GM12878 (cell line): Measurements from ENCODE around the gene PPP1R36. TPM values are rescaled to one million over a fixed set of nuclear protein-coding genes. Genes with fewer than 3 reads are reported as not detected.

Source experiments
- ATAC-seq: fragments of 200-7000 bp; cut with Tn5 transposase; 3 replicates; pipeline ENCODE4 v1.9.1; 2020; ENCODE audit warnings: mild to moderate bottlenecking, moderate library complexity
- BruUV-seq: library from RNA; stranded (reverse); fragments of 400-500 nt; replicated peaks from 2 replicates; lab custom pipeline; 2021; lab: Mats Ljungman, UMichigan
- CTCF ChIA-PET: fragments of 300-600 bp; sonication (Branson Sonifier 250); formaldehyde crosslinking; extraction: SDS; loops from one replicate; lab custom pipeline; 2021; ENCODE audit warnings: inconsistent platforms; lab: Yijun Ruan, JAX
- POLR2A ChIA-PET: fragments of 350-600 bp; formaldehyde crosslinking; extraction: SDS; loops from one replicate; lab custom pipeline; 2021; ENCODE audit warnings: inconsistent platforms; lab: Charles Lee
- RAD21 ChIA-PET: fragments of 300-600 bp; sonication (Branson Sonifier 250); formaldehyde crosslinking; loops from one replicate; lab custom pipeline; 2023; ENCODE audit warnings: antibody characterized with exemption; ENCODE audit not compliant: unreplicated experiment; lab: Charles Lee
- SMC1A ChIA-PET: fragments of 300-600 bp; sonication (Branson Sonifier 250); formaldehyde crosslinking; loops from one replicate; lab custom pipeline; 2023; ENCODE audit not compliant: unreplicated experiment, uncharacterized antibody; lab: Charles Lee
- DNase-seq: peaks from one replicate; pipeline ENCODE4 v3.0.0-alpha.2; 2011; ENCODE audit warnings: low read depth, low spot score
- FAIRE-seq: peaks from 3 replicates; lab custom pipeline; 2011; peaks lifted over from hg19 to GRCh38; lab: Jason Lieb, UNC
- H2AFZ ChIP-seq: 2 replicates; pipeline ENCODE4 v1.6.0; 2011; ENCODE audit warnings: low read depth, low read length, control low read depth; ENCODE audit not compliant: control insufficient read depth
- H3K27ac ChIP-seq: 2 replicates; pipeline ENCODE4 v1.5.1; 2011; ENCODE audit warnings: control low read depth; ENCODE audit not compliant: control insufficient read depth, insufficient read depth
- H3K27me3 ChIP-seq, 2 experiments: replicated peaks in 1 of 2; 2 replicates each; pipeline versions ENCODE4 v1.6.0 to v1.6.1; 2011; ENCODE audit warnings: low read length in 1 of 2; ENCODE audit not compliant: control insufficient read depth in 2 of 2, insufficient read depth in 2 of 2
- H3K36me3 ChIP-seq, 2 experiments: 2 replicates each; pipeline ENCODE4 v1.5.1; 2011; ENCODE audit warnings: low read length in 1 of 2; ENCODE audit not compliant: control insufficient read depth in 2 of 2, insufficient read depth in 2 of 2
- H3K4me1 ChIP-seq: 2 replicates; pipeline ENCODE4 v1.6.1; 2011; ENCODE audit warnings: mild to moderate bottlenecking, low read length, moderate library complexity, mixed read lengths; ENCODE audit not compliant: control insufficient read depth, insufficient read depth
- H3K4me2 ChIP-seq: 2 replicates; pipeline ENCODE4 v1.6.0; 2011; ENCODE audit warnings: control low read depth; ENCODE audit not compliant: control insufficient read depth, insufficient read depth
- H3K4me3 ChIP-seq: fragments of 200-600 bp; sonication (generic); 2 replicates; pipeline ENCODE4 v1.5.1; 2016
- H3K79me2 ChIP-seq: 2 replicates; pipeline ENCODE4 v1.6.0; 2011; ENCODE audit warnings: low read length; ENCODE audit not compliant: control insufficient read depth, insufficient read depth
- H3K9ac ChIP-seq: 2 replicates; pipeline ENCODE4 v1.8.0; 2011; ENCODE audit warnings: low read length, control low read depth, mixed read lengths; ENCODE audit not compliant: control insufficient read depth, insufficient read depth
- H3K9me3 ChIP-seq: replicated peaks from 3 replicates; pipeline ENCODE4 v1.5.1; 2011; ENCODE audit warnings: mild to moderate bottlenecking, low read length; ENCODE audit not compliant: control insufficient read depth, insufficient read depth
- H4K20me1 ChIP-seq: 2 replicates; pipeline ENCODE4 v1.6.0; 2011; ENCODE audit not compliant: control insufficient read depth, insufficient read depth
- E2F8 ChIP-seq: fragments of 450-650 bp; IDR thresholded peaks from 2 replicates; pipeline ENCODE4 v1.6.1; 2018; ENCODE audit warnings: mild to moderate bottlenecking, low read depth, moderate library complexity; ENCODE audit not compliant: partially characterized antibody
- NRF1 ChIP-seq: conservative IDR thresholded peaks from 2 replicates; pipeline ENCODE4 v1.6.1; 2011; ENCODE audit warnings: mild to moderate bottlenecking, low read depth, low read length, improper control_type of control experiment
- PML ChIP-seq: IDR thresholded peaks from 2 replicates; pipeline ENCODE4 v1.6.1; 2012; ENCODE audit warnings: low read length, inconsistent platforms
- ZNF207 ChIP-seq: fragments of 450-650 bp; IDR thresholded peaks from 2 replicates; pipeline ENCODE4 v1.6.1; 2014; ENCODE audit warnings: antibody characterized with exemption, mild to moderate bottlenecking, borderline replicate concordance
- ZNF274 ChIP-seq: IDR thresholded peaks from one replicate; pipeline ENCODE4 v1.8.0; 2011; ENCODE audit not compliant: insufficient read length, insufficient read depth
- ZNF384 ChIP-seq: IDR thresholded peaks from 2 replicates; pipeline ENCODE4 v1.6.1; 2012; ENCODE audit warnings: low read depth, mild to moderate bottlenecking, low read length, improper control_type of control experiment, borderline replicate concordance
- ZZZ3 ChIP-seq: IDR thresholded peaks from 2 replicates; pipeline ENCODE4 v1.6.1; 2011; ENCODE audit warnings: low read depth; ENCODE audit not compliant: control insufficient read depth, insufficient read length
- WGBS: methylation state at CpG from one replicate; pipeline ENCODE4 v1.1.6; 2016; ENCODE audit warnings: low lambda C conversion rate; ENCODE audit not compliant: insufficient replicate concordance, insufficient coverage; ENCODE audit errors: missing lambda C conversion rate; 5-methylcytosine and 5-hydroxymethylcytosine counted together
- in situ Hi-C: fragments of 300-500 bp; cut with MboI; formaldehyde crosslinking; loops from 9 replicates; pipeline ENCODE4 v1.14.3; 2018; ENCODE audit warnings: mixed read lengths
- intact Hi-C: fragments of 100-400 bp; cut with micrococcal nuclease; formaldehyde crosslinking; loops from one replicate; pipeline ENCODE4 v1.14.2; 2022; ENCODE audit not compliant: unreplicated experiment
- polyA plus RNA-seq, 11 experiments: library from polyadenylated mRNA; depleted of rRNA in 4 of 11; unstranded in 6 of 11; stranded (reverse) in 5 of 11; fragments of >200 nt; fragmentation: Nextera tagmentation in 4 of 11; fragmentation: Illumina TruSeq in 1 of 11; extraction: Ambion mirVana in 4 of 11; extraction: Trizol in 1 of 11; gene quantifications; 1 replicate in 1 of 11; 2 replicates in 10 of 11; pipeline versions ENCODE4 v1.2.1 to v1.2.3, GENCODE V29; 2011 to 2016; ENCODE audit warnings: inconsistent platforms in 2 of 11, missing spikeins in 2 of 11, low read depth in 1 of 11
- total RNA-seq, 4 experiments: library from RNA; depleted of rRNA in 3 of 4; stranded (reverse); fragments of >200 nt in 3 of 4; fragmentation: Illumina TruSeq in 1 of 4; extraction: Trizol in 1 of 4; gene quantifications; 2 replicates each; pipeline versions ENCODE4 v1.2.1 to v1.2.3, GENCODE V29; 2013 to 2021
- TF ChIP-seq, protein P1 (sequence below): IDR thresholded peaks from 2 replicates; pipeline ENCODE4 v1.6.1; 2011; ENCODE audit warnings: low read depth, low read length, improper control_type of control experiment, borderline replicate concordance
- TF ChIP-seq, protein P2 (sequence below): fragments of 450-650 bp; IDR thresholded peaks from 2 replicates; pipeline ENCODE4 v1.6.1; 2017; ENCODE audit warnings: mild to moderate bottlenecking, moderate library complexity
- TF ChIP-seq, protein P3 (sequence below): fragments of 450-650 bp; IDR thresholded peaks from 2 replicates; pipeline ENCODE4 v1.6.1; 2016; ENCODE audit warnings: mild to moderate bottlenecking, moderate library complexity, borderline replicate concordance

PPP1R36 gene
- total and polyA plus RNA-seq, 10 of the 15 experiments (the other 5 are each of a cell fraction or from before 2014, with no cell fraction given): 0.12 to 0.13 TPM; not detected in 8

DNA sequence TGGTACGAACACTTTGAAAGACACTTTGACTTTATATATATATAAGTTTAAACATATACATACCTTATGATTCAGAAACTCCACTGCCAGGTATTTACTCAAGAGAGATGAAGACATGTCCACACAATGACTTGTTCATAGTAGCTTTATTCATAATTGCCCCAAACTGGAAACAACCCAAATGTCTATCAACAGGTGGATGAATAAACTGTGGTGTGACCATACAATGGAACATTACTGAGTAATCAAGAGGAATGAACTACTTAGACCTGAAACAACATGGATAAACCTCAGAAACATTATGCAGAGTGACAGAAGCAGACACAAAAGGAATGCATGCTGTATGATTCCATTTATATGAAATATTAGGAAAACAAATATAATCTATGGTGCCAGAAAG lies 71.1 kb downstream of the PPP1R36 start:
- in situ Hi-C loops: no loop called here
- H3K79me2 ChIP-seq: no peaks in the 10 kb centered on the region
- intact Hi-C loops: no loop called here
- BruUV-seq: no TSS peak
- no peak overlapping the region for H3K27ac ChIP-seq
- ChIA-PET POLR2A (interaction anchor here (0.6 kb wide), 1 partner anchor 284 kb away, joined by 4 read pairs; no protein-coding TSS in a partner anchor), SMC1A (interaction anchor here (0.8 to 1.0 kb wide), 2 partner anchors 13 to 1654 kb away, joined by 3 to 4 read pairs; no protein-coding TSS in a partner anchor), CTCF (no interaction called here), RAD21 (no interaction called here)
- no peak overlapping the region for H3K4me2 ChIP-seq
- TF ChIP-seq ZZZ3 (no peak), E2F8 (no peak), ZNF384 (no peak), ZNF274 (no peak), ZNF207 (no peak), PML (no peak), NRF1 (no peak)
- TF ChIP-seq, protein P1, sequence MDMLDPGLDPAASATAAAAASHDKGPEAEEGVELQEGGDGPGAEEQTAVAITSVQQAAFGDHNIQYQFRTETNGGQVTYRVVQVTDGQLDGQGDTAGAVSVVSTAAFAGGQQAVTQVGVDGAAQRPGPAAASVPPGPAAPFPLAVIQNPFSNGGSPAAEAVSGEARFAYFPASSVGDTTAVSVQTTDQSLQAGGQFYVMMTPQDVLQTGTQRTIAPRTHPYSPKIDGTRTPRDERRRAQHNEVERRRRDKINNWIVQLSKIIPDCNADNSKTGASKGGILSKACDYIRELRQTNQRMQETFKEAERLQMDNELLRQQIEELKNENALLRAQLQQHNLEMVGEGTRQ: no peak
- TF ChIP-seq, protein P2, sequence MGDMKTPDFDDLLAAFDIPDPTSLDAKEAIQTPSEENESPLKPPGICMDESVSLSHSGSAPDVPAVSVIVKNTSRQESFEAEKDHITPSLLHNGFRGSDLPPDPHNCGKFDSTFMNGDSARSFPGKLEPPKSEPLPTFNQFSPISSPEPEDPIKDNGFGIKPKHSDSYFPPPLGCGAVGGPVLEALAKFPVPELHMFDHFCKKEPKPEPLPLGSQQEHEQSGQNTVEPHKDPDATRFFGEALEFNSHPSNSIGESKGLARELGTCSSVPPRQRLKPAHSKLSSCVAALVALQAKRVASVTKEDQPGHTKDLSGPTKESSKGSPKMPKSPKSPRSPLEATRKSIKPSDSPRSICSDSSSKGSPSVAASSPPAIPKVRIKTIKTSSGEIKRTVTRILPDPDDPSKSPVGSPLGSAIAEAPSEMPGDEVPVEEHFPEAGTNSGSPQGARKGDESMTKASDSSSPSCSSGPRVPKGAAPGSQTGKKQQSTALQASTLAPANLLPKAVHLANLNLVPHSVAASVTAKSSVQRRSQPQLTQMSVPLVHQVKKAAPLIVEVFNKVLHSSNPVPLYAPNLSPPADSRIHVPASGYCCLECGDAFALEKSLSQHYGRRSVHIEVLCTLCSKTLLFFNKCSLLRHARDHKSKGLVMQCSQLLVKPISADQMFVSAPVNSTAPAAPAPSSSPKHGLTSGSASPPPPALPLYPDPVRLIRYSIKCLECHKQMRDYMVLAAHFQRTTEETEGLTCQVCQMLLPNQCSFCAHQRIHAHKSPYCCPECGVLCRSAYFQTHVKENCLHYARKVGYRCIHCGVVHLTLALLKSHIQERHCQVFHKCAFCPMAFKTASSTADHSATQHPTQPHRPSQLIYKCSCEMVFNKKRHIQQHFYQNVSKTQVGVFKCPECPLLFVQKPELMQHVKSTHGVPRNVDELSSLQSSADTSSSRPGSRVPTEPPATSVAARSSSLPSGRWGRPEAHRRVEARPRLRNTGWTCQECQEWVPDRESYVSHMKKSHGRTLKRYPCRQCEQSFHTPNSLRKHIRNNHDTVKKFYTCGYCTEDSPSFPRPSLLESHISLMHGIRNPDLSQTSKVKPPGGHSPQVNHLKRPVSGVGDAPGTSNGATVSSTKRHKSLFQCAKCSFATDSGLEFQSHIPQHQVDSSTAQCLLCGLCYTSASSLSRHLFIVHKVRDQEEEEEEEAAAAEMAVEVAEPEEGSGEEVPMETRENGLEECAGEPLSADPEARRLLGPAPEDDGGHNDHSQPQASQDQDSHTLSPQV: no peak
- TF ChIP-seq, protein P3, sequence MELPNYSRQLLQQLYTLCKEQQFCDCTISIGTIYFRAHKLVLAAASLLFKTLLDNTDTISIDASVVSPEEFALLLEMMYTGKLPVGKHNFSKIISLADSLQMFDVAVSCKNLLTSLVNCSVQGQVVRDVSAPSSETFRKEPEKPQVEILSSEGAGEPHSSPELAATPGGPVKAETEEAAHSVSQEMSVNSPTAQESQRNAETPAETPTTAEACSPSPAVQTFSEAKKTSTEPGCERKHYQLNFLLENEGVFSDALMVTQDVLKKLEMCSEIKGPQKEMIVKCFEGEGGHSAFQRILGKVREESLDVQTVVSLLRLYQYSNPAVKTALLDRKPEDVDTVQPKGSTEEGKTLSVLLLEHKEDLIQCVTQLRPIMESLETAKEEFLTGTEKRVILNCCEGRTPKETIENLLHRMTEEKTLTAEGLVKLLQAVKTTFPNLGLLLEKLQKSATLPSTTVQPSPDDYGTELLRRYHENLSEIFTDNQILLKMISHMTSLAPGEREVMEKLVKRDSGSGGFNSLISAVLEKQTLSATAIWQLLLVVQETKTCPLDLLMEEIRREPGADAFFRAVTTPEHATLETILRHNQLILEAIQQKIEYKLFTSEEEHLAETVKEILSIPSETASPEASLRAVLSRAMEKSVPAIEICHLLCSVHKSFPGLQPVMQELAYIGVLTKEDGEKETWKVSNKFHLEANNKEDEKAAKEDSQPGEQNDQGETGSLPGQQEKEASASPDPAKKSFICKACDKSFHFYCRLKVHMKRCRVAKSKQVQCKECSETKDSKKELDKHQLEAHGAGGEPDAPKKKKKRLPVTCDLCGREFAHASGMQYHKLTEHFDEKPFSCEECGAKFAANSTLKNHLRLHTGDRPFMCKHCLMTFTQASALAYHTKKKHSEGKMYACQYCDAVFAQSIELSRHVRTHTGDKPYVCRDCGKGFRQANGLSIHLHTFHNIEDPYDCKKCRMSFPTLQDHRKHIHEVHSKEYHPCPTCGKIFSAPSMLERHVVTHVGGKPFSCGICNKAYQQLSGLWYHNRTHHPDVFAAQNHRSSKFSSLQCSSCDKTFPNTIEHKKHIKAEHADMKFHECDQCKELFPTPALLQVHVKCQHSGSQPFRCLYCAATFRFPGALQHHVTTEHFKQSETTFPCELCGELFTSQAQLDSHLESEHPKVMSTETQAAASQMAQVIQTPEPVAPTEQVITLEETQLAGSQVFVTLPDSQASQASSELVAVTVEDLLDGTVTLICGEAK: no peak
- H3K9me3 ChIP-seq: no peaks in the 10 kb centered on the region
- no peak for FAIRE-seq
- H3K27me3 ChIP-seq: no peaks in the 10 kb centered on the region
- no peak for DNase-seq
- no peaks in the 10 kb centered on the region for H3K36me3 ChIP-seq
- H3K4me3 ChIP-seq: no peak overlapping the region
- ATAC-seq: no peak
- H2AFZ ChIP-seq: no peak overlapping the region
- H4K20me1 ChIP-seq: no peaks in the 10 kb centered on the region
- 36% methylated on average over 1 of the region's 1 CpG for WGBS
- no peaks in the 10 kb centered on the region for H3K4me1 ChIP-seq
- no peak overlapping the region for H3K9ac ChIP-seq
